GM12878 (cell line): ENCODE measurements around the gene THAP7. TPM values are rescaled to one million over a fixed set of nuclear protein-coding genes. Genes with fewer than 3 reads are reported as not detected.

Experiments
- BHLHE40 ChIP-seq, 2 experiments: fragments of 450-650 bp in 1 of 2; IDR thresholded peaks; 2 replicates each; pipeline ENCODE4 v1.6.1; 2011 to 2017; ENCODE audit warnings: low read depth in 2 of 2, borderline replicate concordance in 1 of 2, improper control_type of control experiment in 1 of 2, low read length in 1 of 2, mild to moderate bottlenecking in 1 of 2
- CREB1 ChIP-seq: IDR thresholded peaks from 2 replicates; pipeline ENCODE4 v1.6.1; 2012; ENCODE audit warnings: low read depth, mild to moderate bottlenecking, inconsistent platforms
- CREM ChIP-seq: IDR thresholded peaks from 2 replicates; pipeline ENCODE4 v1.6.1; 2014; ENCODE audit warnings: antibody characterized with exemption, low read depth
- EP300 ChIP-seq, 2 experiments: fragments of 150-350 bp in 1 of 2; IDR thresholded peaks; 2 replicates each; pipeline ENCODE4 v1.6.1; 2011 to 2012; ENCODE audit warnings: low read depth in 2 of 2, low read length in 2 of 2, borderline replicate concordance in 1 of 2, improper control_type of control experiment in 1 of 2, inconsistent platforms in 1 of 2; ENCODE audit not compliant: control insufficient read depth in 1 of 2
- FOXK2 ChIP-seq: fragments of 450-650 bp; IDR thresholded peaks from 2 replicates; pipeline ENCODE4 v1.6.1; 2017; ENCODE audit warnings: mild to moderate bottlenecking, moderate library complexity
- HDGF ChIP-seq: fragments of 450-650 bp; IDR thresholded peaks from 2 replicates; pipeline ENCODE4 v1.6.1; 2016; ENCODE audit warnings: antibody characterized with exemption
- HSF1 ChIP-seq: fragments of 150-350 bp; IDR thresholded peaks from 2 replicates; pipeline ENCODE4 v1.6.1; 2014; ENCODE audit warnings: mild to moderate bottlenecking, low read depth, low read length
- LARP7 ChIP-seq: fragments of 450-650 bp; IDR thresholded peaks from 2 replicates; pipeline ENCODE4 v1.6.1; 2017; ENCODE audit warnings: mild to moderate bottlenecking
- MXI1 ChIP-seq: fragments of 150-350 bp; IDR thresholded peaks from 2 replicates; pipeline ENCODE4 v1.6.1; 2011; ENCODE audit warnings: low read depth, mild to moderate bottlenecking, inconsistent platforms, low read length, improper control_type of control experiment
- NFYB ChIP-seq: IDR thresholded peaks from 2 replicates; pipeline ENCODE4 v1.6.1; 2011; ENCODE audit warnings: low read depth, mild to moderate bottlenecking, low read length, improper control_type of control experiment, moderate library complexity; ENCODE audit not compliant: insufficient read depth
- PBX3 ChIP-seq: IDR thresholded peaks from 2 replicates; pipeline ENCODE4 v1.6.1; 2011; ENCODE audit warnings: mild to moderate bottlenecking, low read depth, low read length, moderate library complexity; ENCODE audit not compliant: insufficient replicate concordance
- RFX5 ChIP-seq: IDR thresholded peaks from 2 replicates; pipeline ENCODE4 v1.6.1; 2011; ENCODE audit warnings: low read depth, low read length, improper control_type of control experiment
- SUPT20H ChIP-seq: IDR thresholded peaks from 2 replicates; pipeline ENCODE4 v1.6.1; 2011; ENCODE audit warnings: low read depth, mild to moderate bottlenecking, low read length, moderate library complexity, borderline replicate concordance; ENCODE audit not compliant: control insufficient read depth
- ZZZ3 ChIP-seq: IDR thresholded peaks from 2 replicates; pipeline ENCODE4 v1.6.1; 2011; ENCODE audit warnings: low read depth; ENCODE audit not compliant: control insufficient read depth, insufficient read length
- polyA plus RNA-seq, 11 experiments: library from polyadenylated mRNA; depleted of rRNA in 4 of 11; unstranded in 6 of 11; stranded (reverse) in 5 of 11; fragments of >200 nt; fragmentation: Nextera tagmentation in 4 of 11; fragmentation: Illumina TruSeq in 1 of 11; extraction: Ambion mirVana in 4 of 11; extraction: Trizol in 1 of 11; gene quantifications; 1 replicate in 1 of 11; 2 replicates in 10 of 11; pipeline versions ENCODE4 v1.2.1 to v1.2.3, GENCODE V29; 2011 to 2016; ENCODE audit warnings: inconsistent platforms in 2 of 11, missing spikeins in 2 of 11, low read depth in 1 of 11
- total RNA-seq, 4 experiments: library from RNA; depleted of rRNA in 3 of 4; stranded (reverse); fragments of >200 nt in 3 of 4; fragmentation: Illumina TruSeq in 1 of 4; extraction: Trizol in 1 of 4; gene quantifications; 2 replicates each; pipeline versions ENCODE4 v1.2.1 to v1.2.3, GENCODE V29; 2013 to 2021
- TF ChIP-seq, protein P1 (sequence below): fragments of 450-650 bp; formaldehyde crosslinking; IDR thresholded peaks from 2 replicates; pipeline ENCODE4 v1.4.0; 2022; ENCODE audit warnings: mild to moderate bottlenecking, moderate library complexity

Gene THAP7
- total and polyA plus RNA-seq, 10 of the 15 experiments (the other 5 are each of a cell fraction or from before 2014, with no cell fraction given) = 0.66 to 58.3 (median 26.3) TPM

DNA sequence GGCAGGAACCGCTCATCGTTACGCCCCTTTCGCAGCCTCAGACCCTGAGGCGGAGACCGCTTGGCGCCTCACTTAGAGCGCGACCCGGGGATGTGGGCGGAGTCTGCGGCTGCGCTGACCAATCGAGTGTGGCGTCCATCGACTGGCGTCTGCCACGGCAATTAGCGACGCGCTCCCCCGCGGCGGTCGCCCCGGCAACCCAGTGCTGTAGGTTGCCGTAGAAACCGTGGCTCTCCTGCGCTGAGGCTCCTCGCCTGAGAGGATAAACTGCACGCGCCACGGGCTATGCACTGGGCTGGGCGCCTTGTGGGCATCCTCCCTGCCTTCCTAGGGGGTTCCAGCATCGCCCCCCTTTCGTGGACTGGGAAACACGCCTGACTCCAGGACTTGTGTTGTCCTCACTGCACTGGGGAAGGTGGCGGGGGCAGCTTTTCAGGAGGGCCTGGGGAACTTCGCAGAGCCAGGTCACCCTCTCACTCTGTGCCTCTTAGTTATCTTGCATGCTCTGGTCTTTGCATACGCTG lies 12.3 kb upstream of the THAP7 start (continued):
- TF ChIP-seq, protein P1, sequence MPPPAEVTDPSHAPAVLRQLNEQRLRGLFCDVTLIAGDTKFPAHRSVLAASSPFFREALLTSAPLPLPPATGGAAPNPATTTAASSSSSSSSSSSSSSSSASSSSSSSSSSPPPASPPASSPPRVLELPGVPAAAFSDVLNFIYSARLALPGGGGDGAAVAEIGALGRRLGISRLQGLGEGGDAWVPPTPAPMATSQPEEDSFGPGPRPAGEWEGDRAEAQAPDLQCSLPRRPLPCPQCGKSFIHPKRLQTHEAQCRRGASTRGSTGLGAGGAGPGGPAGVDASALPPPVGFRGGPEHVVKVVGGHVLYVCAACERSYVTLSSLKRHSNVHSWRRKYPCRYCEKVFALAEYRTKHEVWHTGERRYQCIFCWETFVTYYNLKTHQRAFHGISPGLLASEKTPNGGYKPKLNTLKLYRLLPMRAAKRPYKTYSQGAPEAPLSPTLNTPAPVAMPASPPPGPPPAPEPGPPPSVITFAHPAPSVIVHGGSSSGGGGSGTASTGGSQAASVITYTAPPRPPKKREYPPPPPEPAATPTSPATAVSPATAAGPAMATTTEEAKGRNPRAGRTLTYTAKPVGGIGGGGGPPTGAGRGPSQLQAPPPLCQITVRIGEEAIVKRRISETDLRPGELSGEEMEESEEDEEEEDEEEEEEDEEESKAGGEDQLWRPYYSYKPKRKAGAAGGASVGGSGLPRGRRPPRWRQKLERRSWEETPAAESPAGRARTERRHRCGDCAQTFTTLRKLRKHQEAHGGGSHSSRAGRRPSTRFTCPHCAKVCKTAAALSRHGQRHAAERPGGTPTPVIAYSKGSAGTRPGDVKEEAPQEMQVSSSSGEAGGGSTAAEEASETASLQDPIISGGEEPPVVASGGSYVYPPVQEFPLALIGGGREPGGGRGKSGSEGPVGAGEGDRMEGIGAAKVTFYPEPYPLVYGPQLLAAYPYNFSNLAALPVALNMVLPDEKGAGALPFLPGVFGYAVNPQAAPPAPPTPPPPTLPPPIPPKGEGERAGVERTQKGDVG = no peak
- TF ChIP-seq CREM (peak; percentile 40; the same call in 1 of the 2 replicates), RFX5 (peak; percentile 72), BHLHE40 (IDR thresholded peaks at IDR 0.05; ENCODE audit: borderline replicate concordance in 1 of 2, low read depth in 2 of 2, low read length in 1 of 2) (peak in 1 of 2 experiments; percentile 61; a peak in 2 of 4 replicates), HDGF (no peak), LARP7 (peak; percentile 63; the same call in 1 of the 2 replicates), EP300 (IDR thresholded peaks at IDR 0.05; ENCODE audit: borderline replicate concordance in 1 of 2, control insufficient read depth in 1 of 2, low read depth in 2 of 2, low read length in 2 of 2) (no peak), PBX3 (peak; percentile 79), MXI1 (peak; percentile 96), SUPT20H (no peak), NFYB (peak; percentile 51; the same call in 1 of the 2 replicates), CREB1 (peak; percentile 81), ZZZ3 (no peak), HSF1 (no peak), FOXK2 (no peak)
